Measurements from ENCODE around the gene TMPRSS12. TPM values are rescaled to one million over a fixed set of nuclear protein-coding genes. Genes with fewer than 3 reads are reported as not detected.
"Not testable (repeated sequence)": the region's sequence is repeated elsewhere in the genome, so short reads cannot be mapped to it uniquely, and the experiment has no call there.

Gene TMPRSS12
- total and polyA plus RNA-seq, 2 of the 13 experiments (the other 11 are each of a cell fraction or from before 2014, with no cell fraction given) = not detected

- BruUV-seq (replicated peaks); H4K20me1 ChIP-seq (ENCODE audit: insufficient read depth, low read length); H3K79me2 ChIP-seq (ENCODE audit: insufficient read depth, low read length); H3K9me3 ChIP-seq (ENCODE audit: low read length); CTCF ChIA-PET (ENCODE audit: low intra/inter-chr PET ratio, low total read pairs); ATAC-seq; in situ Hi-C loops (cut with HindIII; ENCODE audit: extremely low pct_ligation_motif_present, low pct_unique_long_range_greater_than_20kb); intact Hi-C loops (cut with micrococcal nuclease; ENCODE audit: unreplicated experiment); H3K4me3 ChIP-seq (replicated peaks in 1 of 3; ENCODE audit: insufficient read depth in 1 of 3, low read depth in 2 of 3, low read length in 3 of 3); FAIRE-seq; H3K9ac ChIP-seq (ENCODE audit: insufficient read depth, low read depth, low read length); H3K36me3 ChIP-seq (replicated peaks in 1 of 2; ENCODE audit: control insufficient read depth in 1 of 2, insufficient read depth in 2 of 2, low read length in 2 of 2); DNase-seq (ENCODE audit: low spot score); POLR2A ChIA-PET; H3K4me2 ChIP-seq (ENCODE audit: low read depth, low read length); H3K4me1 ChIP-seq (ENCODE audit: insufficient read depth, low read length); H3K27ac ChIP-seq (ENCODE audit: extremely low read length, insufficient read depth, low read length); H3K27me3 ChIP-seq (ENCODE audit: control insufficient read depth in 1 of 2, insufficient read depth in 2 of 2, low read length in 2 of 2); H2AFZ ChIP-seq (ENCODE audit: low read length); TF ChIP-seq ATF7 (CRISPR knock-in tag; IDR thresholded peaks at IDR 0.05): not testable (repeated sequence)
- WGBS (ENCODE audit: low lambda C conversion rate) = 0% methylated on average over 2 of the region's 2 CpGs
- TF ChIP-seq ATF7 (IDR thresholded peaks at IDR 0.05) = peak; percentile 3; the same call in 1 of the 2 replicates
Observed at GRCh38 chr12:50868881-50869280, 26.2 kb downstream of the TMPRSS12 start.

- intact Hi-C loops (cut with micrococcal nuclease; ENCODE audit: unreplicated experiment) = no loop called here
- Histone ChIP-seq H3K36me3 (replicated peaks in 1 of 2; ENCODE audit: control insufficient read depth in 1 of 2, insufficient read depth in 2 of 2, low read length in 2 of 2) (no peaks in the 10 kb centered on the region), H2AFZ (ENCODE audit: low read length) (no peak overlapping the region), H3K4me3 (replicated peaks in 1 of 3; ENCODE audit: insufficient read depth in 1 of 3, low read depth in 2 of 3, low read length in 3 of 3) (no peak overlapping the region), H3K79me2 (ENCODE audit: insufficient read depth, low read length) (no peaks in the 10 kb centered on the region), H3K9ac (ENCODE audit: insufficient read depth, low read depth, low read length) (no peak overlapping the region), H3K9me3 (ENCODE audit: low read length) (no peaks in the 10 kb centered on the region), H3K4me1 (ENCODE audit: insufficient read depth, low read length) (no peaks in the 10 kb centered on the region), H4K20me1 (ENCODE audit: insufficient read depth, low read length) (no peaks in the 10 kb centered on the region), H3K27me3 (ENCODE audit: control insufficient read depth in 1 of 2, insufficient read depth in 2 of 2, low read length in 2 of 2) (no peaks in the 10 kb centered on the region), H3K4me2 (ENCODE audit: low read depth, low read length) (no peak overlapping the region), H3K27ac (ENCODE audit: extremely low read length, insufficient read depth, low read length) (no peak overlapping the region)
- BruUV-seq (replicated peaks) = no TSS peak
- FAIRE-seq (no peak), ATAC-seq (no peak), DNase-seq (ENCODE audit: low spot score) (no peak)
- in situ Hi-C loops (cut with HindIII; ENCODE audit: extremely low pct_ligation_motif_present, low pct_unique_long_range_greater_than_20kb) = no loop called here
- TF ChIP-seq ZKSCAN5 (CRISPR knock-in tag; IDR thresholded peaks at IDR 0.05) (no peak), ZNF251 (CRISPR knock-in tag; IDR thresholded peaks at IDR 0.05) (no peak), ZNF253 (CRISPR knock-in tag; IDR thresholded peaks at IDR 0.05; ENCODE audit: borderline replicate concordance) (no peak), ZNF20 (CRISPR knock-in tag; IDR thresholded peaks at IDR 0.05) (no peak), ZNF576 (CRISPR knock-in tag; IDR thresholded peaks at IDR 0.05) (no peak), KAT8 (CRISPR knock-in tag; IDR thresholded peaks at IDR 0.05) (no peak), HNF4G (IDR thresholded peaks at IDR 0.05; ENCODE audit: borderline replicate concordance, low read depth, low read length) (no peak), HNF4G (CRISPR knock-in tag; IDR thresholded peaks at IDR 0.05; ENCODE audit: borderline replicate concordance, low read depth) (no peak), DDIT3 (CRISPR knock-in tag; IDR thresholded peaks at IDR 0.05) (no peak), ZNF260 (CRISPR knock-in tag; IDR thresholded peaks at IDR 0.05; ENCODE audit: borderline replicate concordance, low read depth) (no peak)
- ChIA-PET CTCF (ENCODE audit: low intra/inter-chr PET ratio, low total read pairs) (no interaction called here), POLR2A (no interaction called here)
- 49% methylated on average over 3 of the region's 3 CpGs for WGBS (ENCODE audit: low lambda C conversion rate)
Observed at GRCh38 chr12:50882563-50882962, 39.8 kb downstream of the TMPRSS12 start.
